ENCODE results near the gene NELL2. TPM values are rescaled to one million over a fixed set of nuclear protein-coding genes. Genes with fewer than 3 reads are reported as not detected.
"Not testable (repeated sequence)": the region's sequence is repeated elsewhere in the genome, so short reads cannot be mapped to it uniquely, and the experiment has no call there.

NELL2 gene
- total RNA-seq, 4 donors from 2014 or later = 0.42 to 5.8 (median 3.3) TPM

- DNase-seq (ENCODE audit: extremely low spot score) = no peak
- H3K36me3 ChIP-seq = no peaks in the 10 kb centered on the region
- TF ChIP-seq POLR2AphosphoS5 (IDR thresholded peaks at IDR 0.05) (no peak), POLR2A (IDR thresholded peaks at IDR 0.05; ENCODE audit: low read depth) (no peak)
- intact Hi-C loops (cut with DNase I) = no loop called here
- no peak overlapping the region for H3K4me3 ChIP-seq
- no peak overlapping the region for H3K27ac ChIP-seq (replicated peaks in 1 of 4)
- H3K9me3 ChIP-seq = no peaks in the 10 kb centered on the region
- H3K27me3 ChIP-seq = no peaks in the 10 kb centered on the region
- H3K4me1 ChIP-seq = no peaks in the 10 kb centered on the region
Measured at GRCh38 chr12:44696542-44696941, 179.6 kb downstream of the NELL2 start.

GRCh38 chr12:44694017-44694416 lies 182.1 kb downstream of the NELL2 start:
- intact Hi-C loops (cut with DNase I) = no loop called here
- no peak for DNase-seq (ENCODE audit: extremely low spot score)
- Histone ChIP-seq H3K4me3 (no peak overlapping the region), H3K9me3 (no peaks in the 10 kb centered on the region), H3K27me3 (no peaks in the 10 kb centered on the region), H3K27ac (replicated peaks in 1 of 4) (no peak overlapping the region), H3K4me1 (no peaks in the 10 kb centered on the region), H3K36me3 (no peaks in the 10 kb centered on the region)
- TF ChIP-seq POLR2A (IDR thresholded peaks at IDR 0.05; ENCODE audit: low read depth) (no peak), EP300 (IDR thresholded peaks at IDR 0.05) (no peak)
- 76% methylated on average over 4 of the region's 4 CpGs for WGBS

- Histone ChIP-seq H3K4me1 (no peaks in the 10 kb centered on the region), H3K27me3 (no peaks in the 10 kb centered on the region), H3K4me3 (no peak overlapping the region), H3K36me3 (no peaks in the 10 kb centered on the region), H3K9me3 (no peaks in the 10 kb centered on the region), H3K27ac (replicated peaks in 1 of 4) (no peak overlapping the region)
- WGBS = 84% methylated on average over 3 of the region's 3 CpGs
- TF ChIP-seq POLR2AphosphoS5 (IDR thresholded peaks at IDR 0.05) (no peak), CTCF (IDR thresholded peaks at IDR 0.05) (no peak), EP300 (IDR thresholded peaks at IDR 0.05) (no peak), POLR2A (IDR thresholded peaks at IDR 0.05; ENCODE audit: low read depth) (no peak)
- no peak for DNase-seq (ENCODE audit: extremely low spot score)
- intact Hi-C loops (cut with DNase I) = no loop called here
Measured at GRCh38 chr12:44689587-44689986, 186.5 kb downstream of the NELL2 start.

- H3K4me3 ChIP-seq; H3K27ac ChIP-seq (replicated peaks in 1 of 4); H3K27me3 ChIP-seq; H3K9me3 ChIP-seq; H3K36me3 ChIP-seq; DNase-seq (ENCODE audit: extremely low spot score); intact Hi-C loops (cut with DNase I); H3K4me1 ChIP-seq: not testable (repeated sequence)
- WGBS = 95% methylated on average over 21 of the region's 22 CpGs
Measured at GRCh38 chr12:44686821-44687432, 189.2 kb downstream of the NELL2 start.

GRCh38 chr12:44677724-44678123 lies 198.4 kb downstream of the NELL2 start:
- no peak for DNase-seq (ENCODE audit: extremely low spot score)
- intact Hi-C loops (cut with DNase I) = no loop called here
- H3K36me3 ChIP-seq = no peaks in the 10 kb centered on the region
- no peak overlapping the region for H3K27ac ChIP-seq (replicated peaks in 1 of 4)
- H3K27me3 ChIP-seq = no peaks in the 10 kb centered on the region
- H3K4me1 ChIP-seq = no peaks in the 10 kb centered on the region
- TF ChIP-seq POLR2AphosphoS5 (IDR thresholded peaks at IDR 0.05) = no peak
- TF ChIP-seq POLR2A (IDR thresholded peaks at IDR 0.05; ENCODE audit: low read depth) = no peak
- H3K9me3 ChIP-seq = peaks cover 0 to 2% (median 0%) of the 10 kb centered on the region in 4 donors
- H3K4me3 ChIP-seq = no peak overlapping the region

GRCh38 chr12:44674875-44675274 lies 201.2 kb downstream of the NELL2 start:
- 13% methylated on average over 1 of the region's 1 CpG for WGBS
- no peaks in the 10 kb centered on the region for H3K4me1 ChIP-seq
- intact Hi-C loops (cut with DNase I) = no loop called here
- H3K27me3 ChIP-seq = no peaks in the 10 kb centered on the region
- no peaks in the 10 kb centered on the region for H3K36me3 ChIP-seq
- no peaks in the 10 kb centered on the region for H3K9me3 ChIP-seq
- TF ChIP-seq POLR2AphosphoS5 (IDR thresholded peaks at IDR 0.05) (no peak), POLR2A (IDR thresholded peaks at IDR 0.05; ENCODE audit: low read depth) (no peak), EP300 (IDR thresholded peaks at IDR 0.05) (no peak), CTCF (IDR thresholded peaks at IDR 0.05) (no peak)
- no peak overlapping the region for H3K27ac ChIP-seq (replicated peaks in 1 of 4)
- H3K4me3 ChIP-seq = no peak overlapping the region
- no peak for DNase-seq (ENCODE audit: extremely low spot score)

GRCh38 chr12:44673811-44674210 lies 202.3 kb downstream of the NELL2 start:
- intact Hi-C loops (cut with DNase I) = no loop called here
- no peak for TF ChIP-seq POLR2A (IDR thresholded peaks at IDR 0.05; ENCODE audit: low read depth)
- no peak for TF ChIP-seq POLR2AphosphoS5 (IDR thresholded peaks at IDR 0.05)
- no peak for TF ChIP-seq EP300 (IDR thresholded peaks at IDR 0.05)
- no peak for TF ChIP-seq CTCF (IDR thresholded peaks at IDR 0.05)
- Histone ChIP-seq H3K27me3 (no peaks in the 10 kb centered on the region), H3K4me1 (no peaks in the 10 kb centered on the region), H3K4me3 (no peak overlapping the region), H3K36me3 (no peaks in the 10 kb centered on the region), H3K9me3 (peaks cover 0 to 3% (median 0%) of the 10 kb centered on the region in 4 donors), H3K27ac (replicated peaks in 1 of 4) (no peak overlapping the region)
- 54% methylated on average over 1 of the region's 1 CpG for WGBS
- no peak for DNase-seq (ENCODE audit: extremely low spot score)

Data from esophagus muscularis mucosa (tissue), 4 donors.